Measurements from ENCODE around the gene ASIC3.

Gene ASIC3

DNA sequence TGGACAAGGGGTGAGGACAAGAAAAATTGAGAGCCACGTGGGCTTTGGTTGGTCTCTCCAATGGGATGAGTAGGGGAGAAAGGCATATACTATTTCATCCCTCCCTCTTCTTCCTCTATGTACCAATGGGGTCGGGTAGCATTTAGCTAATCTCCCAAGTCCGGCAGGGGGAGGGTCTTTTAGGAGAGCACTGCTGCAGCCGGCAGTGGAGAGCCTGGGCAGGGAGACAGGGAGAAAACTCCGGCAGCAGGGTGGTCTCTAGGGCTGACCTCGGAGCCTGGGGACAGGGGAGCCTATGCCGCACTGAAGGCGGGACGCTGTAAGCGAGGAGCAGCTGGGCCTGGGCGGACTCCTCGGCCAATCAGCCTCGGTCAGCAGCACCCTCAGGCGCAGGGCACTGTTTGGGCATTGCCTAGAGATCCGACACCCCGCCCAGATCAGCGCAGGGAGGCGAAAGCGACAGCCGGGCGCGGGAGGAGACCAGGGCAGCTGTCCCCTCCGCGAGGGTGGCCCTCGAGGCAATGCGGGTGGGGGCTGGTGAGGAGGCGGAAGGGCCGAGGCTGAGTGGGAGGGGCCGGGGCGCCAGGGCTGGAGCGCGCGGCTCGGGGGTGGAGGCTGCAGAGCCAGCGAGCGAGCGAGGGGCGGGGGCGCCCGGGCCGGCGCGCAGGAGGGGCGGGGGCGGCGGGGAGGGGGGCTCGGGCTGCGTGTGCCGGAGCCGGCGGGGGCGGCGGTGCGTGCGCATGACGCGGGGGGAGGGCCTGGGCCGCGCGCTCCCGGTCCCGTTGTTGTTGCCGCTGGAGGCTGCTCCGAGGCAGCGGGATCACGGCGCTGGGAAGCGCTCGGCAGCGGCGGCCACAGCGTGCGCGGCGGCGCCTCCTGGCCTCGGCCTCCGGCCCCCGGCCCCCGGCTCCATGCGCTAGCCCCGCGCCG is 37.6 kb downstream of the ASIC3 start, which contains the start of gene AGAP3:
Gene AGAP3, plus strand, starts transcription at position 785 of the 930 bp plus-strand sequence. CDS start 267 bp downstream, outside the sequence.
- no peak for DNase-seq (ENCODE audit: low read depth)

DNA sequence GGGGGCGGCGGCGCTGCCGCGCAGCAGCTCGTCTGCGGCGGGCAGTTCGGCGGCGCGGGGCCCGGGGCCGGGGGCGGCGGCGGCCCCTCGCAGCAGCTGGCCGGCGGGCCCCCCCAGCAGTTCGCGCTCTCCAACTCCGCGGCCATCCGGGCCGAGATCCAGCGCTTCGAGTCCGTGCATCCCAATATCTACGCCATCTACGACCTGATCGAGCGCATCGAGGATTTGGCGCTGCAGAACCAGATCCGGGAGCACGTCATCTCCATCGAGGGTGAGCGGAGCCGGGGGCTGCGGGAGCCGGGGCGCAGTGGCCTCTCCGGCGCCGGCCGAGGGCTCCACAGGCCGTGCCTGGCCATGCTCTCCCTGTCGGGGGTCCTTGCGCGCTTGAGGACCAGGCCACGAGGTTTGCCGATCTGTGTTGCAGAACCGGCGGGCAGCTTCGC is 38.5 kb downstream of the ASIC3 start:
- DNase-seq (ENCODE audit: low read depth) = no peak

DNA sequence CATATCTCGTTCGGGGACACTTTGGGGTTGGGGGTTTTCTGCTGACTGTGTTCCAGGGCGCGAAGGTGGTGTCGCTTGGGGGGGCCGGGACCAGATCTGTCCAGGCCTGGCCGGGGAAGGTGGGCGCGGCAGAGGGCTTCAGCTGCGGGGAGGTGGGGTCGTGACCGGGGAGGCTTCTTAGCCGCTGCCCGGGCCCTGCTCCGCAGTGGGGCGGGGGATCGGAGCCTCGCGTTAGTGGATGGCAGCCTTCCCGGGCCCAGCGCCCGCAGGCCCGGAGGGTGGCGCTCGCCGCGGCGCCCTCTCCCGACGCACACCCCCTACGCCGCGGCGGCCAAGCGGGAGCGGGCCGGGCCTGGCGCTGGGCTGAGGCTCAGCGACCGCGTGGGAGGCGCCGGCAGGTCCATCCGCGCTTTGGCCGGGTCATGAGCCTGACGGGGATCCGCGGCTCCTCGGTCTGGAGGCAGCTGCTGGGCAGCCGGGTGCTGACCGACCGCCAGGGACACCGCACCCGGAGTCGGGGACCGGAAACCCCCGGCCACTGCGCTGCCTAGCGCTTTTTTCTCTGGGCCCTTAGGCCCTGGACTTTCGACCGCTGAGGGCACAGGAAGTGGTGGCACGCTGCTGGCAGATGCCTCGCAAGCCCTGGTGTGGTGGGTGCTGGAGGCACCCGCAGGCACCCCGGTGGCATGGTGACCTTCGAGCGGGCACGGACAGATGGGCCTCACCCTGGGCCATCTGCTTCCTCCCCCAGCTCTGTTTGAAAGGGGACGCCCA is 39.1 kb downstream of the ASIC3 start:
- no peak for DNase-seq (ENCODE audit: low read depth)

DNA sequence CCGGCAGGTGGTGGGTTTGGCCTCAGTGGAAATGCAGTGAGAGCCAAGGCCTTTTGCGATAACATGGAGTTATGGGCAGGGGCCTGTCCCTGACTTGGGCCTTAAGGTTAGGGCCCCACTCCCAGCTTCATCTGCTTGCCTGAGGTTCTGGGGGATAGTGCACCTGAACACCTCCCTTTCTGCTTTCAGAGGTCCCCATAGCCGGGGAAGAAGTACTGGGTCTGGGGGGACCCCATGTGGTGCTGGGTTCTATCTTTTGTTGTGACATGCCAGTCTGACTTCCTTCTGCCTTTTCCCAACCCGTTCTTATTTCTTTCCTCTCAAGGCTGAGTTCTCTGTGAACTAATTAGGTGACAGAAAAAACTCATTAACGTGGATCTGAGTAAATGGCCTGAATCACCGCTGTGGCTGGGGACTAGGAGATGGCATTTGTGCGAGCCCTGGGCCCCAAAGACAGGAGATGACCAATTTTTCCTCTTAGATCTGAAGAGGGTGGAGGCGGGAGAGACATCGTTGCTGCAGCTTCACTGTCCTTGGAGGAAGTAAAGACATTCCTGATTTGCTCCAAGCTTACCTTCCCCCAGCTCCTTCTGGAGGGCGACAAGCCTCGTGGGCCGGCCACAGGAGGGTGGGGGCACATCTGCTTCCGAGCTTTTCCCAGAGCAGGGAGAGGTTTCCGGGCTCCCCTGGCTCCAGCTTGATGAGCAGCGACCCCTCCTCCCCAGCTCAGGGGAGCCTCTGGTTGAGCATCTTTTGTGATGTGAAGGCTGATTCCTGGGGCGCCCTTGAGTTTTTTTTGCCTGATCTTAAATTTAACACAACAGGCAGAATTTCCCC is 39.9 kb downstream of the ASIC3 start:
- DNase-seq (ENCODE audit: low read depth) = no peak

DNA sequence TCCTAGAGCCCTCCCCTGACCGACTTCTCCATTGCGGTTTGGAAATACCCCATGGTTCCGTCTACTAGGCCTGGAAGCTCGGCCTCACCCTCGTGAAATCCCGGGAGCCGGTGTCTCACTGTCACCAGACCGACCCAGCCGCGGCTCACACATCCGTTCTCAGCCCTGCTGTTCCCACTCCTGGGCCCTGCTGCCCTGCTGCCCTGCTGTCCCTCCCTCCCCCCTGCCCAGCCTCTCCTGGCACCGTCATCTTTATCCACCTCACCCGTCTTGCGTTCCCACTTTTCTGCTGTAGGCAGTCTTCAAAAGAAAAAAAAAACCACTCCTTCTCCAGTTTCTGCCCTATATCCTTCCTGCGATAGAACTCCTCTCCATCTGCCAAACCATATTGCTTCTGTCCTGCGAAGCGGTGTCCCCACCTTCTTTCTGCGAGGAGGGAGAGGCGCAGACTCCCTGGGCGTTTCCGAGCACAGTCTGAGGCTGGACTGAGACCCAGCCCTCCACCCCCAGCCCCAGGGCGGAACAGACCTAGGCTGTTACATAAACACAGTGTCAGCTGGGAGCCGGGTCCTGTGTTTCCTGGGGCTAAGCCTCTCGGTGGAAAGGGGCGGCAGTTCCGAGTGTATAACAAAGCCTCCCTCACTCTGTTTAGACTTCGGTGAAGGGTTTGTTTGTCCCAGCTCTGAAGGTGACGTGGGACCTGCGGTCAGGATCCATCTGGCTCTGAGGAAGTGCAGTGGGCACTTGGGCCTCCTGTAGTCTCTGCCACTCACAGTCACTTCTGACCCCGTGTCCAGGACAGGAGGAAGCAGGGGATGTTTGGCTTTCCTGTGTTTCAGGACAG is 40.7 kb downstream of the ASIC3 start:
- no peak for DNase-seq (ENCODE audit: low read depth)

DNA sequence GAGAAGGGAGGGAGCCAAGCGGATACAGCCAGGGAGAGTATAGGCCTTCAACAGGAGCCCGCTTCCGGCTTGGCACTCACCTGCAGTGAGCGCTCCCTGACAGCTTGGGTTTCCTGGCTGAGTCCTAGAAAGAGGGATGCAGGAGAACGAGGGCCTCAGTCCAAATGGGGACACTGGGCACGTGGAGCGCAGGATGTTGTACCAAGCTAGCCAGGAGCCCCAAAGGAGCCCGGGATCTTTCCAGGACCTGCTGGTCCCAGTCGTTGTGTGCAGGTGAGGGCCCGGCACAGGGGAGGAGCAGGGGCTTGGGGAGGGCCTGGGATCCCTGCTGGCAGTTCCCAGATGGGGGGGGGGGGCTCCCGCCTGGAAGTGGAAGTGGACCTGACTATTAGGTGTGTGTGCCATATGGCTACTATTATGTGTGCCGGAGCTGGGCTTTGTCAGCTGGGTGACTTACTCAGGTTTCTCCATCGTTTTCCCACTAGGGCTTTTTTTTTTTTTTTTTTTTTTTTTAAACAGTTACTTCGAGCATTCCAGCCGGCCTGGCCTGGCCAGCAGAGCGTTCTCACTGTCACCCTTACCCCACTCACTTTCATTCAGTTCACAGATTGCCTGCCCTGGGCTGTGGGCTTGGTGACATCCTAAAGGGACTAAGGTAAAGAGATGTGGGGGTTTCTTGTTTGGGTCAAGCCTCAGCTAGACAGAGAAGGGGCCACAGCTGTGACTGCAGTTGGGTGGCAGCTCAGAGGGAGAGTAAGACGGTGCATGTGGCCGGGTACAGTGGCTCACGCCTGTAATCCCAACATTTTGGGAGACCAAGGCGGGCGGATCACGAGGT is 41.8 kb downstream of the ASIC3 start:
- no peak for DNase-seq (ENCODE audit: low read depth)

DNA sequence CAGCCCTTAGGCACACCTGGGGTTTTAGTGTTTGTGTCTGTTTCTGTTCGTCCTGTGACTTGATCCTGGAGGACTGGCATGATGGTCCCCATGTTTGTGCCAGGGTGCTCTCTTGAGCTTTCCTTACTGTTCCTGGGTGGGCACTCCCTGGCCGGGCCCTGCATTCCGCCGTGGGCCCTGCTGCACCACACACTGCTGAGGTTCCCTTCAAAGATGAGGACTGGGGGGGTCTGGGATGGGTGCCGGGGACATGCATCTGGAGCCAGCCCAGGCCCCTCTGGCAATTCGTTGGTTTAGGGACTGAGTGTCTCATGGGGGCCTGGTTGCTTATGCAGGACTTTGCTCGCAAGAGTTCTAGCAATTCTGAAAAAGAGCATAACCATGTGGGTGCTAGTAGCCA is 42.7 kb downstream of the ASIC3 start:
- DNase-seq (ENCODE audit: low read depth) = no peak

DNA sequence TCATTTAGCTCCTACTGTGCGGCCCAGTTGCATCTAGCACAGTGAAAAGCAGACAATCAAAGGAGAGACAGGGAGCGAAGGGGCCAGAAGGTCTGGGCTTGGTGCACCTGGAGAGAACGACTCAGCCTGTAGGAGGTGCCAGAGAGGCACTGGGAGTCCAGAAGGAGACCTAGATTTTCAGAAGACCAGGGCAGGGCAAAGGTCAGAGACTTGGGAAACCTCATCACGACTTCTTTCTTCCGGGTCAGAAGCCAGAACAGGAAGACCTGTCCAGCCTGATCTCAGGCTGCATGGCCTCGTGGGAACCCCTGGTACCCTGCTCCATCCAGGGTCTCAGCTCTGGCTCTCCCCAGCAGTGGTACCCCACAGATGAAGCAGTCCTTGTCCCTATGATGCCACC is 43.1 kb downstream of the ASIC3 start:
- no peak for DNase-seq (ENCODE audit: low read depth)

DNA sequence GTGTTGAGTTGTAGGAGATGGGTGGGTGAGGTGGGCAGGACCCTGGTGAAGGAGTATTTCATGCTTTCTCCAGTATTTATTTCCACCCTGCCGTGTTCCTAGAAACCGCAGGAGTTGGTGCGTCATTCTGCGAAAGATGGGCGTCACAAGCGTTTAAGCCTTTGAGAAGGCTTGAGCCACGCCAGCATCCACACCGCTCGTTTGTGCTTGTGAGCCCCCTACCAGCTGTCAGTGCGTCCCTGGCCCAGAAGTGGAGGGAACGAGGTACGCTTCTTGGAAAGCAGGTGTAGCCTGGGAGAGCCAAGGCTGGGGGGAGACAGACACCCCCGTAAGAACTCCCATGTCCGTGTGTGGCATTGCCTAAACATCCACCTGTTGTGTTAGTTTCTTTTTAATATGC is 43.7 kb downstream of the ASIC3 start:
- no peak for DNase-seq (ENCODE audit: low read depth)

DNA sequence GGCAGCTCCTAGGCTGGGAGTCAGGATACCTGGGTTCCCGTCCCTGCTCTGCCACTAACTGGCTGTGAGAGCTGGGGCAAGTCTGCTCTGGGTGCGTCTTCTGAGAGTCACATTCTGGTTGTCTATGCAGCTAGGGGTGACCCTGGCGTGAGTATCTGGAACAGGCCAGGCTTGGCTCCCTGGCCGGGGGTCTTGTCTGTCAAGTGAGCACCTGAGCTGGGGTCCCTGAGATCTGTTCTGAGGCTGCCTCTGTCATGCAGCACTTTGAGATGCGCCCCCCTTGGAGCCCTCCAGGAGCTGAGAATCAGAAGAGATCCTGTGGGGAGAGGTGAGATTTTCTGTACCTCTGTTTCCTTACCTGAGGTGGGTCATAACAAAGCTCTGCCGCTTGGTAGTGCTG is 45.4 kb downstream of the ASIC3 start:
- no peak for DNase-seq (ENCODE audit: low read depth)

DNA sequence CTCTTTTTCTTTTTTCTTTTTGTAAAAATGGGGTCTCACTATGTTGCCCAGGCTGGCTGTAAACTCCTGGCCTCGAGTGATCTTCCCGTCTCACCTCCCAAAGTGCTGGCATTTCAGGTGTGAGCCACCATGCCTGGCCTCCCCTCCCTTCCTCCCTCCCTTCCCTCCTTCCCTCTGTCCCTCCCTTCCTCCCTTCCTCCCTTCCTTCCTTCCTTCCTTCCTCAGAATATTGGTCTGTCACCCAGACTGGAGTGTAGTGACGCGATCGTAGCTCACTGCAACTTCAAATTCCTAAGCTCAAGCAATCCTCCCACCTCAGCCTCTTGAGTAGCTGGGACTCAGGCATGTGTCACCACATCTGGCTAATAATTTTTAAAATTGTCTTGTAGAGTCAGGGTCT is 46.3 kb downstream of the ASIC3 start:
- DNase-seq (ENCODE audit: low read depth) = no peak

DNA sequence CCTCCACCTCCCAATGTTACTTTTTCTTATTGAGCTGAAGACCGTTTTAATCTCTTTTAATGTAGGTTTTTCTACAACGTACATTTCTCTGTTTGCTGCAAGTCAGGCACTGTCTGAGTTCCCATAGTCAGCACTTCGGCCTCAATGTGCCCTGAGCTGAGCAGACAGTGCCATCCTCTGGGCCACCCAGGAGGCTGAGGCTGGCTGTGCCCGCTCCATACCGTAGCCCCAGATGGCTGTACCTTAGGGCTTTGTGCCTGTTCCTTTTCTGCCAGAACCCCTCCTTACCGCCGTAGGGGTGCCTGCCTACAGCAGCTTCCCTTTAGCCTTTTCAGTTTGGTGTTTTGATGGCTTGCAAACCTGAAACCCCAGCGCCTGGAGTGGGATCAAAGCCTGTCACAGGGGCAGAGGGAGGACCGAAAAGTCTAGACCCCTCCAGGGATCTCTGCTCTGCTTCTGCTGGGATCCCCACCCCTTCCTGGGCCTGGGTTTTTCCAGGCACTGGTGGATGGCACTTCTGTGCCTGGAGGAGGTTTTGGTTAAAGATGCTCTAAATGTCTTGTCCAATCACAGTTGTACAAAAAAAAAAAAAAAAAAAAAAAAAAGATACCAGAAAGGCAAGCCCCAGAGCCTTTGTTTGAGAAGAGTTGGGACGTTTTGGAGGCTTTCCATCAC is 46.9 kb downstream of the ASIC3 start:
- no peak for DNase-seq (ENCODE audit: low read depth)

DNA sequence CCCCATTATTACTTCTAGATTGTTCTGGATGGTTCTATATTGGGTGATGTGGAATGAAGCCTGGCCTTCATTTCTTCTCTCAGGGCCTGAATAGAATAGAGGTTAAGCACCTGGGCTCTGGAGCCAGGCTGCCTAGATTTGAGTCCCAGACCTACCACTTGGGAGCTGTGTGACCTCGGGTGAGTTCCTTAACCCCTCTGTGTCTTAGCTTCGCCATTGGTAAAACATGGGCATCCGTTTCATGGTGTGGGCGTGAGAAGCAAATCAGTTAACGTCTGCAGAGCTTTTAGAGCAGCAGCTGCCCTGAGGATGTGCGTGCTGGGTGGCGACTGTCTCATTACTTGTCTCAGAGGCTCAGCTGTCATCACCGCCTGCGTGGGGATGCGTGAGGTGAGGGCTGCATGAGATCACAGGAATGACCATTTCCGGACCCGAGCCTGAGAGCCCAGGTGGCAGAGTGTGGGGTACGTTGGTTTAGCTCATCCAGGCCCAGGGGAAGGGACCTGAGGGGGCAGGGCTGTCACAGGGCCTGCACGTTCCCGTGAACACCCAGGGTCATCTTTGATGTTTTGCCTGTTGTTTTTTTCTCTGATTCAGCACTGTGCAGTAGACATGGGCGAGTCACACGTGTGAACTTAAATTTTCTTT is 47.6 kb downstream of the ASIC3 start:
- no peak for DNase-seq (ENCODE audit: low read depth)

DNA sequence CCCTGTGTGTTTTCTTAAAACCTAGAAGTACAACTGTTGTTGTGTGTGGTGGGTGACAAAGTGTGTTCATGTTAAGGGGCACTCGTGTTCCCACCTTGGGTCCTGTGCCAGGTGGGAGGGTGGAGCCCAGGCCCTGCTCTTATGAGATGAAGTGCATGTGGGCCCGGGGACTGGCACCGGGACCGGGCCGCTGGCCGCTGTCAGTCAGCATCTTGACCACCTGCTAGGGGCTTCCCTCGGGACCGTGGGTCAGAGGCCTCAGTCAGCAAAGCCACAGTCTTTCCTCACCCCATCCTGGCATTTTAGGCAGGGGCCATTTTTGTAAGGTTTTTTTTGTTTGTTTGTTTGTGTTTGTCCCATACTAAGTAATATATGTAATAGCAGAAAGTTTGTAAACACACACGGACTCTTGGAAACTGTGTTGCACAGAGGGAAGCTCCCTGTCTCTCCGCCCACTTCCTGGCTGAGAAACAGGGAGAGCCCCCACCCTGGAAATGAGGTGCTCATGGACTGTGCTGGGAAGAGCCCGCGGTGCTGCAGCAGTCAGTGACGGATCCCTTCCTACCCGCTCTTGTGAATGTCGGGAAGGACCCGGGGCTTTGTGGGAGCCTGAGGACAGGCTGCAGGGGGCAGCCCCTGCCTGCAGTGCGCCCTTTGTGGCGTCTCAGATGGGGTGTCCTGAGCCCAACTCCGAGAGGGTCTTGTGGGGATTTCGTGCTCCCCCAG is 51.3 kb downstream of the ASIC3 start:
- DNase-seq (ENCODE audit: low read depth) = no peak

DNA sequence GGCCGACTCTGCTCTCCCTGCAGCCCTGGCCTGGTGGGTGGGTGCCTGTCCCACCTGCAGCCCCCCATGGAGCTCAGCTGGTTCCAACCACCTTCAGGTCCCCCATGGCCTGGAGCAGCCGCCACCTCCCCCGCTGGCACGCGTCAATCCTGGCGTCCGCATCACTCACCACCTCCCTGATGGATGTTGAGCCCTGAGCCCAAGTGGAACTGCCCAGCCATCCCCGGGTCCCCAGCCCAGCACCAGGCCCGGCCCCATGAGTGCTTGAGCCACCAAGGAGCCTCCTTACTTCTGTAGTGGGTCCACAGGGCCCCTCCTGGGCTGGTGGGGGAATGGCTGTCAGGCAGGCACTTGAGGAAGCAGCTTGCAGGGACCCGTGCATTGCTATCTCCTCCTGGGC is 52.6 kb downstream of the ASIC3 start:
- no peak for DNase-seq (ENCODE audit: low read depth)

DNA sequence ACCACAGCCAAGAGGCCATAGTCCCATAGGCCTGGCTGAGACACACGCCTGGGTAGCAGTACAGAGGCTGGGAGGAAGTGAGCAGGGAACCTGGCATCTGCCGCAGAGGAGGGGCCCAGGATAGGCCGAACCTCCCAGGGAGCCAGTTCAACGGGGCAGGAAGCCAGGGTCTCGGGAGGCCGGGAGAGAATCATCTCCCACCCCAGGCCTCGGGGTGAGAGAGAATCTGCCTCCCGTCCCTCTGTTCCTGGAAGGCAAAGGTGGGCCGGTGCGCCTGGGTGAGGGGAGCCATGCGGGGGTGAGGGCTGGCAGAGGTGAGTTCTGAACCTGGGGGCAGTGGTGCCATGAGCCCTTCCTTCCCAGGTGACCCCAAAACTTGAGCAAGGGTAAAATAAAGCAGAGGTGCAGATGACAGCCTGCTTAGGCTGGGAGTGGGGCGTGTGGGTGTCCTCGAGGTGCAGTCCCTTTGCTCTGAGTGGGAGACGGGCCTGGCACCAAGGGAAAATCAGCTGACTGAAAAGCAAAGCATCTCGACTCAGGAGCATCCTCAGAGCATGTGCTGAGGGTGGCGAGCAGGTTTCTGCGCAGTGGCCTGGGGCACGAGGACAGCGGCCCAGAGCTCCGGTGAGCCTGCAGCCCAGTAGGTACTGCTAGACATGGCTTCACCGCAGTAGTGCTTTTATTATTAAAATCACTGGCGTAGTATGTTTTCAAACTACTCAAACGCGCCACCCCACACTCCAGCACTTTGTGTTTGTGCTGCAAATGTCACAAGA is 53.5 kb downstream of the ASIC3 start:
- DNase-seq (ENCODE audit: low read depth) = no peak
